ENCODE data around the gene AQP2.

AQP2 gene

DNA sequence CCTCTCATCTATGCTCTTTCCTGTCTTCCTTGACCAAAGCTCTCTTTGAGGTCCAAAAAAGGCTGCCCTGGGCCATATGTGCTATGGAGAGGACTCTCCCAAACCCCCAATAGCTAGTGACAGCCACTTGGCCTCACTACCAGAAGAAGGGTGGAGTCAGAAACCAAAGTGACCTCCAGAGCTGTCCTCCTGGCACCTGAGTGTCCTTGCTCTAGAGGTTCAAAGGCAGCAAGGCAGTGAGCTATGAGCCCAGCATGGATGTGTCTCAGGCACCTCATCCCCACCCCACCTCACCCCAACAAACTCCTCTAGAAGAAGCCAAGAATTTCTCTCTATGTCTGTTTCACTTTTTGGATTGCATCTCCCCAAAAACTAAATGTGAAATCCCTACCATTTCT is 7.0 kb downstream of the AQP2 start:
- DNase-seq: no peak

DNA sequence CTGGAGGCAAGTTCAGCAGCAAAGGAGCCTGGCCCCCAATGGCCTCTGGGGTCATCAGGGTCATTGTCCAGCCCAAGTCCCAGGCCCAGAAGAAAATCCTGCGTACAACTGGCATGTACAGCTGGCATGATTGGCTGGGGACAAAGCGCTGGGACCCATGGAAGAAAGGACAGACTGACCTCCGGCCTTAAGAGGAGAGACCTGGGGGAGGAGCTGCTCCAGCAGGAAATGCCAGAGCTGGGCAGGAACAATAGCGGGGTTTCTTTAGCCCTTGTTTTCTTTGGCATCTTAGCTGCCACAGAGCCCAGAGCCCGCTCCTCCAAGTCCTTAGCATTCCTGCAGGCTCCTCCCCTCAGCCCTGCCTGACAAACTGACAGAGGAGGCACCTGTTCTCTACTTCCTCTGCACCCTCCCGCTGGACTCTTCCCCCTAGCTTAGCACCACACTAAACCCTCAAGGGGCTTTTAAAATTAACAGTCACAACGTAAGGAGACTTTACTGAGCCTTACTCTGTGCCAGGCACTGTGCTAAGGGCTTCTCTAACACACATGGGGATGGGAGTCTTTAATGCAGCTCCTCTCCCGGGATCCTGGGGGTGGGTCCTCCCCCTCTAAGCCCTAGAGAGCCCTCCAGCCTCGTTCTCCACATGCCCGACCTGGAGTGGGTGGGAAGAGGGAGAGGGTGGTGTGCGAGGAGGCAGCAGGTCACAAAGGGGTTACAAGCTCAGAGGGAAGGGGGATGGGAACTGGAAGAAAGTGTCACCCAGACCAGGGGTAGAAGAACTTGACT is 9.3 kb downstream of the AQP2 start:
- no peak for DNase-seq

DNA sequence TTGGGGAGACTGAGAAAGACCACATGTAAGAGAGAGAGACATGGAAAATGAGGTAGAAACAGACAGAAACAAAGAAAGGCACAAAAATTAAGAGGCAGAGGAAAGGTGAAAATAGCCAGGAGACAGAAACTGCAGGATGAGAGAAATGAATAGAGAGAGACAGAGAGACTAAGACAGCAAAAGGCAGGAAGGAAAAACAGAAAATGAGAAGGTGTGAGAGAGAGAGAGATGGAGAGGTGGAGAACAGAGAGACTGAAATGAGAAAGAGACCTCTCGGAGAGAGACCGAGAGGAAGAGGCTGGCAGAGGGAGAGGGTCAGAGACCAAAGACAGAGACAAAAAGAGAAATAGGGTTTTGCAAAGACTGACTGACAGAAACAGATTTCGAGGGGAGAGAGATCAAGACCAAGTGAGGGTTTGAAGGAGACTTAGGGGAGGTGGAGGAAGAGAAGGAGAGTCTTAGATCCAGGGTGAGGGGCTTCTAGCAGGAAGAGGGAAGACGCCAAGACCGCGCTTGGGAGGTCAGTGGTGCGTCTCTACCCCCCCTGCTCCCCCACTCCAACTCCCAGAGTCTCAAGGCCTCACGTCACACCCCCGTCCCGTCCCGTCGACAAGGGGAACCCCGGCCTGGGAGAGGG is 10.1 kb downstream of the AQP2 start:
- DNase-seq: no peak

DNA sequence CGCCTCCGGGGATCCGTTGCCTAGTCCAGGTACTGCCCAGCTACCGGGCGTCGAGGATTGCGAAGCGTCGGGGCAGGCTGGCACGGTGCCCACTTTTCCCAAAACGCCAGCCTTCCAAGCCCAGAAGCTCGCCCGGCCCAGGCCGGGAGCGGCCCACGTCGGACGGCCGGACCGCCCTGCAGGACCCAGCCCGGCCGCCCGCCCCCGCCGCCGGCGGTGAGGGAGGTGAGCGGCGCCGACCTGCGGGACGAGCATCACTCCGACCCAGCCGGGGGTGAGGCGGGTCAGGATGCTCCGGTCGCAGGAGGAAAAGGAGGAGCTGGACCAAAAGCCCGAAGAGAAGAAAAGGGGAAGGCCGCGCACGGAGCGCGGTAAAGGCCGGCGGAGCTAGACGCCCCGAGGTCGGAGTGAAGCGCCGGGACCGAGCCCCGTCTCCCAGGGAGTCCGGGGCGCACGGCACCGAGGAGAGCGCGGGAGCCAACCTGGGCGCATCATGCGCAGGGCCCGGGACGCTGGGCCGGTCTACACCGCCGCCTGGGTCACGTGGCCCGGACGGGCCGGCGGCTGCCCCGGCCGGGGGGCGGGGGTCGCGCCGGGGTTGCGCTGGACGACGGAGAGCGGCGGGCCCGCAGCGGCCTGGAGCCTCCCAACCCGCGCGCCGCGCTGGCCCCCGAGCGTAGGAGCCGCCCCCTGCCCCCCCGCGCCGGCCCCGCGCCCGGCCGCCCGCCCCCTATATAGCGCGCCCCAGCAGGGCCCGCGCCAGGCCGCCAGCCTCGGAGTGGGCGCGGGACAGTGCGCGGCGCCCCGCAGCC is 10.8 kb downstream of the AQP2 start, which contains the start of gene AQP5:
AQP5 (plus strand) TSS at position 762 of the 812 bp plus-strand sequence. CDS start 146 bp downstream, outside the sequence.
- DNase-seq: no peak

DNA sequence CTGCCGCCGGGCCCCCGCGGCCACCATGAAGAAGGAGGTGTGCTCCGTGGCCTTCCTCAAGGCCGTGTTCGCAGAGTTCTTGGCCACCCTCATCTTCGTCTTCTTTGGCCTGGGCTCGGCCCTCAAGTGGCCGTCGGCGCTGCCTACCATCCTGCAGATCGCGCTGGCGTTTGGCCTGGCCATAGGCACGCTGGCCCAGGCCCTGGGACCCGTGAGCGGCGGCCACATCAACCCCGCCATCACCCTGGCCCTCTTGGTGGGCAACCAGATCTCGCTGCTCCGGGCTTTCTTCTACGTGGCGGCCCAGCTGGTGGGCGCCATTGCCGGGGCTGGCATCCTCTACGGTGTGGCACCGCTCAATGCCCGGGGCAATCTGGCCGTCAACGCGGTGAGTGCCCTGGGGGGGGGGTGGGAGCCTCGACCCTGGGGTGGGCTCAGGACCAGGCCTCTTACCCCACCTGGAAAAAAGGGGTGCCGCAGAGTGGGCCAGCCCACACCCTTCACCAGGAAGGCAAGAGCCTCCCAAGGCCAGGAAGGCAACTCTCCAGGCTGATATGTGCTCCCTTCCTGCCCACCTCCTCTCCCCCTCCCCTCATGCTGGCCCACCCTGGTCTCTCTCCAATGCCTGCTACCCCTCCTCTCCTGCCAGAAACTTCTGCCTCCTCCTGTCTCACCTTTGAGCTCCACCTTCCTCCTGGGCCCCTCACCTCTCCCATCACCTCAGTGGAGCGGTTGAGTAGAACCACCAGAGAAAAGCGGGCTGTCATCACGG is 11.6 kb downstream of the AQP2 start:
- DNase-seq: no peak

DNA sequence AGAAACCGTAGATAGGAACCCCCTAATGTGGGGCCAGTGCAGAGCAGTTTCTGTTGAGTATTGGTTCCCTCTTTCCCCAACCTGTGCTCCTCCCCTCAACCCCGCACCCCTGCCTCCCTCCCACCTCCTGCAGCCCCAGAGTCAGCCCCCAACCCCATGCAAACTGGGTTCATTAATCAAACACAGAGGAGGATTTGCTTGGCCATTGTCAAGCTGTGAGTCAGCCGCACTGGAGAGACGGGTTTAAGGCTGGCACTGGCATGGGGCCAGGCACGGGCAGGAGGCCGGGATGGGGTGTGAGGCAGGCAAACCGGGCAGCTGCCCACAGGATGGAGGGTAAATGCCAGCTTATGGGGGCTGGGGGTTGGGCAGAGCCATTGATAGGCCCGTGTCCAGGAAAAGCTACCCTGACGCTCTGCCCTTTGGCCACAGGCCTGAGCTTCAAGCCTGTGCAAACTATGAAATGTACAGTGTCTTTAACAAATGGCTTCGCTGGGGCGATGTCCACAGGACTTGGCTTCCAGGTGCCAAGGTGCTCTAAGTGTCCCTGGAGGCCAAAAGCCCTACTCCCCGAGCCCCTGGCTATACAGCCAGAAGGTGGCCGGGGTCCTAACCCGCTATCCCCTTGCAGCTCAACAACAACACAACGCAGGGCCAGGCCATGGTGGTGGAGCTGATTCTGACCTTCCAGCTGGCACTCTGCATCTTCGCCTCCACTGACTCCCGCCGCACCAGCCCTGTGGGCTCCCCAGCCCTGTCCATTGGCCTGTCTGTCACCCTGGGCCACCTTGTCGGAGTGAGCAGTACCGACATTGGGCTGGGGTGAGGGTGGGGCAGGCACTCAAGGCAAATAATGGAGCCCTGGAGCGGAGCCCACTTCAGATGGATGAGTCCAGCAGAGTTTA is 12.6 kb downstream of the AQP2 start:
- no peak for DNase-seq

- no peak for DNase-seq
These were observed 13.7 kb downstream of the AQP2 start for GRCh38 chr12:49963976-49964815.

DNA sequence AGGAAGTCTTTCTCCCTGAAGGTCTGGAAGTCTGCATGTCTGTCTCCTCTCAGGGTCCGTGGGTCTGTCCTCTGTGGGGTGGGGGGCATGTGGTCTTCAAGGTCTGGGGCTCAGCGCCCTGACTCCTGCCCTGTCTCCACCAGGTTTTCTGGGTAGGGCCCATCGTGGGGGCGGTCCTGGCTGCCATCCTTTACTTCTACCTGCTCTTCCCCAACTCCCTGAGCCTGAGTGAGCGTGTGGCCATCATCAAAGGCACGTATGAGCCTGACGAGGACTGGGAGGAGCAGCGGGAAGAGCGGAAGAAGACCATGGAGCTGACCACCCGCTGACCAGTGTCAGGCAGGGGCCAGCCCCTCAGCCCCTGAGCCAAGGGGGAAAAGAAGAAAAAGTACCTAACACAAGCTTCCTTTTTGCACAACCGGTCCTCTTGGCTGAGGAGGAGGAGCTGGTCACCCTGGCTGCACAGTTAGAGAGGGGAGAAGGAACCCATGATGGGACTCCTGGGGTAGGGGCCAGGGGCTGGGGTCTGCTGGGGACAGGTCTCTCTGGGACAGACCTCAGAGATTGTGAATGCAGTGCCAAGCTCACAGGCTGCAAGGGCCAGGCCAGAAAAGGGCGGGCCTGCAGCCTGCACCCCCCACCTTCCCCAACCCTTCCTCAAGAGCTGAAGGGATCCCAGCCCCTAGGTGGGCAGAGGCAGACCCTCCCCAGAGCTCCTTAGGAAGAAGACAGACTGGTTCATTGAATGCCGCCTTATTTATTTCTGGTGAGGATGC is 14.5 kb downstream of the AQP2 start:
- no peak for DNase-seq

DNA sequence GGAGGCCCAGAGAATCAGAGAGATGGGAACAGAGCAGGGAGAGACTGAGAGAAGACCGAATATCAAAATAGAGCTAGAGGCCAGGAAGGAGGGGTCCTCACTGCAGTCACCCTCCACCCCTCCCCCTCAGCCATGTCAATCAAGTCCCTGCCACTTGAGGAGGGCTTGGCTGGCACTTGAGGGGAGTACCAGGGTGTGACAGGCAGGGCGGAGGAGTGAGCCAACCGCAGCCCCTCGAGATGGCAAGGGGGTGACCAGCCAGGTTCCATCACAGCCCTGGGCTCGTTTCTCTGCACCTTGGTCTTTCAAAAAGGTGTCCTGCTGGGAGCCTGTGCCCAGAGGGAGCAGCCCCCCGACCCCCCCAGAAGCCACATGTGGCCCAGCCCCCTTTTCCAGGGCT is 15.3 kb downstream of the AQP2 start:
- no peak for DNase-seq

GRCh38 chr12:49966511-49967041 is 16.0 kb downstream of the AQP2 start:
- no peak for DNase-seq

DNA sequence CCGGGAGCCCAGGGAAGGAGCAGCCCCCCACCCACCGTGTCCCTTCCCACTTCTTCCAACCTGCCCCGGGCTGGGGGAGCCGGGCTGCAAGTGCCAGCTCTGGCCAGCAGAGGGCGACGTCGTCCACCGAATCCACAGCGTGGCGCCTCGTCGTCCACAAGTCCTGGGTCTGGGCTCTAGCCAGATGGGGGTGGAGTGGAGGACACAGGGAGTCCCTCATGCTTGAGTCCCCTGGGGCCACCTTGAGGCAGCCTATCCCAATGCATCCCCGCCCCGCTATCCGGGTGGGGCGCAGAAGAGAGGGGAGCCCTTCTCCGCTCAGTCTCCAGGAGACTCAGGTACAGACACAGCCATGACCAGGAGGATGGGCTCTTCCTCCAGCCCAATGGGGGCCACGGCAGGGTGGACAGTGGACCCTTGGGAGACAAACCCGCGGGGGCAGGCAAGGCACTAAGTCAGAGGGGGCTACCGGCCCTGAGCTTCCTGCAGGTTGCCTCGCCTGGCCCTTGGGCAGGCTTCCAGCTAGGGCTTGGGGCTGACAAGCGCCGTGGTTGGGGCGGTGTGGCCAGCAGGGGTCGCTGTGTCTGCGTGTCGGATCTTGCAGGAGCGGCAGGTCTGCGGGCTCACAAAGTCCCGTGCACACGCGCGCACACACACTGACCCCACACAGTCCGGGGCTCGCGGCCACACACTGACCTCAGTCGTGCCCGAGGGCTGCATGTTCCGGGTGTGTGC is 16.7 kb downstream of the AQP2 start:
- peak; percentile 83 for DNase-seq

DNA sequence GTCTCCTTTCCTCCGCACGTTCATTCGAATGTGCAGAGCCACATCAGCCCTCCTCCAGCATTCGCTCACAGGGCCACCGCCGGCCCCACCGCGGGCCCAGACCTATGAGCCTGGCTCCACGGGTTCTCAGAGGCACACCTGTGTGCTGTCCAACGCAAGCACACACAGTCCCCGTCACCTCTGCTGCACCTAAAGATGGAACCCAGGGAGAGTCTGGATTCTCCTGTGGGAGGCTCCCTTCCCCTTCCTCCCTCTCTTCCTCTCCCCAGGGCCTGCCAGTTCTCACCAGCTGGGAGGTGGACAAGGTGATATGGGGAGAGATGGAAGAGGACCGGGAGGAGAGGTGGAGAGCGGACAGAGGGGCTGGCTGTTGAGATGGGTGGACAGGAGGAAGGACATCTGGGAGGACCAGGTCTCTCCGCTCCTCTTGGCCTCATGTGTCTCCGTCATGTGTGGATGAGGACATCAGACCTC is 17.3 kb downstream of the AQP2 start:
- DNase-seq: no peak

GRCh38 chr12:49968471-49968870 is 17.9 kb downstream of the AQP2 start:
- no peak for DNase-seq

GRCh38 chr12:49969027-49969426 is 18.5 kb downstream of the AQP2 start:
- DNase-seq: no peak

GRCh38 chr12:49969651-49970429 is 19.3 kb downstream of the AQP2 start:
- DNase-seq: no peak

- DNase-seq: no peak
These were observed 20.1 kb downstream of the AQP2 start for GRCh38 chr12:49970658-49971057.

GRCh38 chr12:49971141-49971540 is 20.6 kb downstream of the AQP2 start:
- DNase-seq: no peak

- DNase-seq: no peak
These were observed 21.6 kb downstream of the AQP2 start for GRCh38 chr12:49972129-49972528.

Measured in hematopoietic multipotent progenitor cell treated with erythropoietin and hydrocortisone succinate and interleukin-3 and kit ligand, for 8 days (in vitro differentiated cells).